ENCODE data around the gene C13orf46.

The C13orf46 gene

DNA sequence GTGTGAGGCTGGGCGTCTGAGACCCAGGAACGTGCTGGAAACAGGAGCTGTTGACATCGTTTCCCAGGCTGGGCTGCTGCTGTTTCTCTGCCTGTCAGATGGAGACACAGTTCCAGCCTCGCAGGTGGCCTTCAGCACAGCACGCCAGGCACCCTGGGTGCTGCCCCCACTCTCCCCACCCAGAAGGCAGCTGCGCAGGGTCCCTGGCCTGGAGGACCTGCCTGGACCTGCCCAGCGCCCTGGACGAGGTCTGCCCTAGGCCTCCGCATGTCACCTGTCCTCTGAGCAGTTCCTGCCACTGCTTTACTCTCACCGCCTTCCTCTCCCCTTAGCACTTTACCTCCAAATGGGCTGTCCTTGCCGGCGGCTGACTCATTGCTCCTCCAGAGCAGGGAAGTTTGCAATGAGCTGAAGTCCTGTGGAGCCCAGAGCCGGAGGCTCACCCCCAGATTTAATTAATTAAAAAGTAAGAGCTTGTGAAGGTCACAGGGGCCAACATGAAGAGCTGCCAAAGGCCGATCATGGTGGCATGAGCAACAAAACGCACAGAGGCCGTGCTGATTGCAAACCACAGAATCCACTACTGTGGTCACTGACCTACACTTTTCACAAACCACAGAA, 32.2 kb downstream of the C13orf46 start:
- no peaks in the 10 kb centered on the region for H3K79me2 ChIP-seq (ENCODE audit: control insufficient read depth, insufficient read depth, low read length)
- H3K4me3 ChIP-seq (ENCODE audit: low read length) = no peak overlapping the region
- no peak overlapping the region for H3K56ac ChIP-seq (ENCODE audit: low read length)
- no peak overlapping the region for H2BK120ac ChIP-seq (ENCODE audit: low read depth, low read length)
- no peak overlapping the region for H2AK5ac ChIP-seq (ENCODE audit: low read length)
- H2BK15ac ChIP-seq (replicated peaks; ENCODE audit: low read depth) = no peak overlapping the region
- no peak overlapping the region for H3K23ac ChIP-seq (ENCODE audit: low read length)
- no peak overlapping the region for H3K4me2 ChIP-seq (ENCODE audit: low read length)
- H3K27ac ChIP-seq (ENCODE audit: low read depth, low read length) = no peak overlapping the region
- H3K4me1 ChIP-seq (ENCODE audit: control insufficient read depth, low read depth, low read length) = no peaks in the 10 kb centered on the region
- H3K79me1 ChIP-seq (ENCODE audit: low read length) = no peaks in the 10 kb centered on the region
- H3K36me3 ChIP-seq (ENCODE audit: control insufficient read depth, insufficient read depth, low read length) = no peaks in the 10 kb centered on the region
- peak; percentile 12 for DNase-seq
- H3K4ac ChIP-seq (ENCODE audit: low read depth, low read length) = no peak overlapping the region
- H3K18ac ChIP-seq (ENCODE audit: low read length) = no peak overlapping the region
- H4K5ac ChIP-seq (ENCODE audit: low read length) = no peak overlapping the region
- WGBS (ENCODE audit: extremely low coverage, insufficient coverage, low lambda C conversion rate) = no CpG with 5 or more reads among the region's 16 CpGs
- H3K9ac ChIP-seq (ENCODE audit: low read length) = no peak overlapping the region
- H2BK5ac ChIP-seq (ENCODE audit: low read length) = no peak overlapping the region
- H4K8ac ChIP-seq (ENCODE audit: low read depth, low read length) = no peak overlapping the region
- no peaks in the 10 kb centered on the region for H3K27me3 ChIP-seq (ENCODE audit: insufficient read depth, low read length, poor library complexity)

DNA sequence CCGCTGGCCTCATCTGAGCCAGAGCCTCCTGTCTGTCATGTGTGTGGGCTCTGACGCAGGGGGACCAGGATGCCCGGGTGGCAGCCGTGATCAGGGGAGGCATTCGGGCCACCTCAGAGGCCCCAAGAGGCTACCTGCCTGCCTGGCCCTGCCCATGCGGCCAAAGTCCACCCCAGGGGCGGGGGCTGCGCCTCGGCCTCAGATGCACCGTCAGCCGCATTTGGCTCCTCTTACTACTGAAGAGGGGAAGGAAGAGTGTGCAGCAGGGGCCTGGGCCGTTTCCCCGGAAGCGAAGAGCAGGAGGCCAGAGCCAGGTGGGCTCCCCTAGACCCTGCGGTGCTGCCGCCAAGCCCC, 34.0 kb downstream of the C13orf46 start:
- H2BK5ac ChIP-seq (ENCODE audit: low read length) = no peak overlapping the region
- H2BK15ac ChIP-seq (replicated peaks; ENCODE audit: low read depth) = no peak overlapping the region
- H4K8ac ChIP-seq (ENCODE audit: low read depth, low read length) = no peak overlapping the region
- no peak overlapping the region for H3K18ac ChIP-seq (ENCODE audit: low read length)
- no peak overlapping the region for H3K4me2 ChIP-seq (ENCODE audit: low read length)
- H3K79me1 ChIP-seq (ENCODE audit: low read length) = no peaks in the 10 kb centered on the region
- H3K79me2 ChIP-seq (ENCODE audit: control insufficient read depth, insufficient read depth, low read length) = no peaks in the 10 kb centered on the region
- no peak overlapping the region for H3K9ac ChIP-seq (ENCODE audit: low read length)
- no peak overlapping the region for H3K27ac ChIP-seq (ENCODE audit: low read depth, low read length)
- H3K4me3 ChIP-seq (ENCODE audit: low read length) = no peak overlapping the region
- no peak overlapping the region for H4K5ac ChIP-seq (ENCODE audit: low read length)
- WGBS (ENCODE audit: extremely low coverage, insufficient coverage, low lambda C conversion rate) = no CpG with 5 or more reads among the region's 16 CpGs
- H2AK5ac ChIP-seq (ENCODE audit: low read length) = no peak overlapping the region
- no peak overlapping the region for H2BK120ac ChIP-seq (ENCODE audit: low read depth, low read length)
- H3K4me1 ChIP-seq (ENCODE audit: control insufficient read depth, low read depth, low read length) = no peaks in the 10 kb centered on the region
- no peaks in the 10 kb centered on the region for H3K36me3 ChIP-seq (ENCODE audit: control insufficient read depth, insufficient read depth, low read length)
- no peak overlapping the region for H3K4ac ChIP-seq (ENCODE audit: low read depth, low read length)
- no peak overlapping the region for H3K23ac ChIP-seq (ENCODE audit: low read length)
- no peak for DNase-seq
- no peak overlapping the region for H3K56ac ChIP-seq (ENCODE audit: low read length)
- no peaks in the 10 kb centered on the region for H3K27me3 ChIP-seq (ENCODE audit: insufficient read depth, low read length, poor library complexity)

DNA sequence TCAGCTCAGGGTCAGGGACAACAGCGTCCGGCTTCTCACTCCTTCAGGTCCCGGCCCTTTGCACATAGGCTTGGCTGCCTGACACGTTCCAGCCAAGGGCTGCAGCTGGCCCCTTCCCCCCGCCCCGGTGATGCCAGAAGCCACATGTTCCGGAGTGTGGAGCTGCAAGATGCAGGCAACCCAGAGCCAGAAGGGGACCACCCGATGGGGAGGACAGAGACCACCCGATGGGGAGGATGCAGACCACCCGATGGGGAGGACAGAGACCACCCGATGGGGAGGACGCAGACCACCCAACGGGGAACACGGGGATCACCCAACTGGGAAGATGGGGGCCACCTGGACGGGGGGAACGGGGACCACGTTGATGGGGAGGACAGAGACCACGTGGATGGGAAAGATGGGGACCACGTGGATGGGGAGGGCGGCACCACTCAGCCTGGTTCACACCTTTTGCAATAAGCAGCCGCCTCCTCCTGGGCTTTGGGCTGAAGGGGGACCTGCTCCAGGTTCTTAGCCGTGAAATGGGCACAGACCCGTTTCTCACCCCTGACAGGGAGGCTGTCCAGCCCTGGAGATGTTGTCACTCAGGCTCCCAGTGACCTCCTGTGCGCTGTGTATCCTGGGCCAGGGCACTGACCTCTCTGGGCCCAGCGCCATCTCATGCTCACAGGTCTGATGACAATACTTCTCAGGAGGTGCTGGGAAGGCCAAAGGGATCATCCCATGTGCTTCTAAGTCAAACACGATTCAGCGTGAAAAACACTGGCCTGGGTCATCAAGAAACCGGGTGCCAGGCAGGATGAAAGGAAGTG, 34.5 kb downstream of the C13orf46 start:
- H3K18ac ChIP-seq (ENCODE audit: low read length) = no peak overlapping the region
- no peak overlapping the region for H2BK5ac ChIP-seq (ENCODE audit: low read length)
- no CpG with 5 or more reads among the region's 28 CpGs for WGBS (ENCODE audit: extremely low coverage, insufficient coverage, low lambda C conversion rate)
- H3K23ac ChIP-seq (ENCODE audit: low read length) = no peak overlapping the region
- no peak overlapping the region for H3K9ac ChIP-seq (ENCODE audit: low read length)
- H4K5ac ChIP-seq (ENCODE audit: low read length) = no peak overlapping the region
- H3K27me3 ChIP-seq (ENCODE audit: insufficient read depth, low read length, poor library complexity) = no peaks in the 10 kb centered on the region
- no peaks in the 10 kb centered on the region for H3K36me3 ChIP-seq (ENCODE audit: control insufficient read depth, insufficient read depth, low read length)
- no peak overlapping the region for H2AK5ac ChIP-seq (ENCODE audit: low read length)
- H3K56ac ChIP-seq (ENCODE audit: low read length) = no peak overlapping the region
- no peak overlapping the region for H3K4me2 ChIP-seq (ENCODE audit: low read length)
- H3K4me3 ChIP-seq (ENCODE audit: low read length) = no peak overlapping the region
- no peaks in the 10 kb centered on the region for H3K4me1 ChIP-seq (ENCODE audit: control insufficient read depth, low read depth, low read length)
- H4K8ac ChIP-seq (ENCODE audit: low read depth, low read length) = no peak overlapping the region
- DNase-seq = no peak
- no peak overlapping the region for H3K27ac ChIP-seq (ENCODE audit: low read depth, low read length)
- no peak overlapping the region for H2BK120ac ChIP-seq (ENCODE audit: low read depth, low read length)
- no peak overlapping the region for H3K4ac ChIP-seq (ENCODE audit: low read depth, low read length)
- no peaks in the 10 kb centered on the region for H3K79me2 ChIP-seq (ENCODE audit: control insufficient read depth, insufficient read depth, low read length)
- no peaks in the 10 kb centered on the region for H3K79me1 ChIP-seq (ENCODE audit: low read length)
- H2BK15ac ChIP-seq (replicated peaks; ENCODE audit: low read depth) = no peak overlapping the region

DNA sequence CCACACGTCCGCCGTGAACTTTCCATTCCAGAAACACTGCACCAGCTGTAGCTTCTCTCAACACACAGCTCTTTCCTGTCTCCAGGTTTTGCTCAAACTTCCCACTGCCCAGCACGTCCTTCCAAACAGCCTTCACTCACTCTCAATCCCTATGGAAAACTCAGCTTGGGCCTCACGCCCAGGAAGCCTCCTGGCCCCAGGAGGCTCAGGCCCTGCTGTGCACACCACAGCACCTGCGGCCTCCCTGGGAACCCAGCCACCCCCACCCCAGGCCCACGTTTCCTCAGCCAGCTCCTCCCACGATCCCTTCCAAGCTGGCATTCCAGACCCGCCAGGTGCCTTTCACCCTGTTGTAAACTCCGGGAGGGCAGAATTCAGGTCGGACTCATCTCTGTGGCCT, 35.2 kb downstream of the C13orf46 start:
- Histone ChIP-seq H2AK5ac (ENCODE audit: low read length) (no peak overlapping the region), H2BK120ac (ENCODE audit: low read depth, low read length) (no peak overlapping the region), H3K27ac (ENCODE audit: low read depth, low read length) (no peak overlapping the region)

DNA sequence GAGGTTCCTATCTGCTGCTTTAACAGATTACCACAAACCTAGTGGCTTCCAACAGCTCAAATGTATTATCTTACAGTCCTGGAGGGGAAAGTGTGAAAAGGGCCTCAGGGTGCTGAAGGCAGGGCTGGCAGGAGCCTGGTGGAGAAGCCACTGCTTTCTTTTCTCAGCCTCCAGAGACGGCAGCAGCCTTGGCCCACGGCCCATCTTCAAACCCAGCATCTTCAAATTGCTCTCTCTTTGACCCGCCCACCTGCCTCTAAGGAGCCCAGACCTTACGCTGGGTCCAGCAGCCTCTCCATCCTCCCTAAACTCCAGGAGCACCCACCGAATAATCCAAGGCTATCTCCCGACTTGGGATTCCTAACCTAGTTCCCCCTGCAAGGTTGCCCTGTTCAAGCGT, 35.6 kb downstream of the C13orf46 start:
- Histone ChIP-seq H2BK5ac (ENCODE audit: low read length) (no peak overlapping the region), H4K8ac (ENCODE audit: low read depth, low read length) (no peak overlapping the region), H3K56ac (ENCODE audit: low read length) (no peak overlapping the region), H3K79me2 (ENCODE audit: control insufficient read depth, insufficient read depth, low read length) (no peaks in the 10 kb centered on the region), H3K18ac (ENCODE audit: low read length) (no peak overlapping the region), H3K9ac (ENCODE audit: low read length) (no peak overlapping the region), H2BK120ac (ENCODE audit: low read depth, low read length) (no peak overlapping the region), H3K4me3 (ENCODE audit: low read length) (no peak overlapping the region), H2AK5ac (ENCODE audit: low read length) (no peak overlapping the region), H3K36me3 (ENCODE audit: control insufficient read depth, insufficient read depth, low read length) (no peaks in the 10 kb centered on the region), H3K4me1 (ENCODE audit: control insufficient read depth, low read depth, low read length) (no peaks in the 10 kb centered on the region), H4K5ac (ENCODE audit: low read length) (no peak overlapping the region), H2BK15ac (replicated peaks; ENCODE audit: low read depth) (no peak overlapping the region), H3K4ac (ENCODE audit: low read depth, low read length) (no peak overlapping the region), H3K4me2 (ENCODE audit: low read length) (no peak overlapping the region), H3K27me3 (ENCODE audit: insufficient read depth, low read length, poor library complexity) (no peaks in the 10 kb centered on the region), H3K27ac (ENCODE audit: low read depth, low read length) (no peak overlapping the region), H3K79me1 (ENCODE audit: low read length) (no peaks in the 10 kb centered on the region), H3K23ac (ENCODE audit: low read length) (no peak overlapping the region)
- DNase-seq = no peak
- no CpG with 5 or more reads among the region's 7 CpGs for WGBS (ENCODE audit: extremely low coverage, insufficient coverage, low lambda C conversion rate)

More for the DNA sequence above, 35.2 kb downstream of the C13orf46 start:
- Histone ChIP-seq H3K23ac (ENCODE audit: low read length) (no peak overlapping the region), H3K18ac (ENCODE audit: low read length) (no peak overlapping the region), H3K79me1 (ENCODE audit: low read length) (no peaks in the 10 kb centered on the region), H2BK15ac (replicated peaks; ENCODE audit: low read depth) (no peak overlapping the region), H3K9ac (ENCODE audit: low read length) (no peak overlapping the region), H4K8ac (ENCODE audit: low read depth, low read length) (no peak overlapping the region), H3K4me1 (ENCODE audit: control insufficient read depth, low read depth, low read length) (no peaks in the 10 kb centered on the region), H4K5ac (ENCODE audit: low read length) (no peak overlapping the region), H2BK5ac (ENCODE audit: low read length) (no peak overlapping the region), H3K4ac (ENCODE audit: low read depth, low read length) (no peak overlapping the region), H3K27me3 (ENCODE audit: insufficient read depth, low read length, poor library complexity) (no peaks in the 10 kb centered on the region), H3K56ac (ENCODE audit: low read length) (no peak overlapping the region), H3K4me2 (ENCODE audit: low read length) (no peak overlapping the region), H3K4me3 (ENCODE audit: low read length) (no peak overlapping the region), H3K79me2 (ENCODE audit: control insufficient read depth, insufficient read depth, low read length) (no peaks in the 10 kb centered on the region), H3K36me3 (ENCODE audit: control insufficient read depth, insufficient read depth, low read length) (no peaks in the 10 kb centered on the region)
- no peak for DNase-seq
- no CpG with 5 or more reads among the region's 11 CpGs for WGBS (ENCODE audit: extremely low coverage, insufficient coverage, low lambda C conversion rate)

Measured in mesendoderm (in vitro differentiated cells).